GM12892 (cell line): Measurements from ENCODE around the gene HOXB9.

Experiments
- DNase-seq: peaks from one replicate; pipeline ENCODE4 v3.0.0; 2011; ENCODE audit not compliant: insufficient read length
- FAIRE-seq: peaks from 2 replicates; lab custom pipeline; 2011; peaks lifted over from hg19 to GRCh38; lab: Jason Lieb, UNC
- POLR2A ChIP-seq: IDR thresholded peaks from 2 replicates; pipeline ENCODE4 v1.6.1; 2011; ENCODE audit warnings: low read depth, low read length, control low read depth
- POLR2AphosphoS5 ChIP-seq: IDR thresholded peaks from 2 replicates; pipeline ENCODE4 v1.6.1; 2011; ENCODE audit warnings: low read depth, low read length, control low read depth
- TAF1 ChIP-seq: IDR thresholded peaks from 2 replicates; pipeline ENCODE4 v1.6.1; 2011; ENCODE audit warnings: low read depth, mild to moderate bottlenecking, control low read depth, low read length, borderline replicate concordance

Gene HOXB9

DNA sequence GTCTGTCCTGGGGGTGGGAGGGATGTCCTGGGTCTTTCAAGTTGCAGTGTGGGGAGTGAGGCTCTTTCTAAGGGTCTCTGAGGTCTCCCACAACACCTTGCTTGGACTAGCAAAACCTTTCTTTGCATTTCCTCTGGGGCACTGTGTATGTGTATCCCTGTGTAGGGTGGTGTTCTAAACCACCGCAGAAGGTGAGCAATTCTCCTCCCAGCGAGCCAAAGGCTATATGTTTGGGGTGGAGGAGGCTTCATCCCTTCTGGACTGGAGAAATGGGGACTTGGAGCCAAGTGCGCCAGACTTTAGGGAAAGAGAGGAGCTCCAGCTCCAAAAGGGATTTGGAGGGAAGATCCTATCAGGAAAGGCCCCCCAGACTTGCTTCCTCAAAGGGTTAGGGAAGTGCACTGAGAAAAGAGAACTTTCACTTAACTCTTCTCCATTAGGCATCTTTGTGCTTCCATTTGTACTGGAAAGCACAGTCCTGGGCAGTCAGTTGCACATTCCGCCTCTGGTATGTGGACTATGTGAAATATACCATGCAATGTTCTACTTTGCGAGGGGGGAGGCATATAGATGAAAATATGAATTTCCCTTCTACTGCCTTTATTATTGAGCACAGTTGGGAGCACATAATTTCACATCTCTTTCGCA, 18.9 kb upstream of the HOXB9 start:
- FAIRE-seq (no peak), DNase-seq (no peak)
- TF ChIP-seq POLR2AphosphoS5 = no peak
- no peak for TF ChIP-seq TAF1
- no peak for TF ChIP-seq POLR2A

DNA sequence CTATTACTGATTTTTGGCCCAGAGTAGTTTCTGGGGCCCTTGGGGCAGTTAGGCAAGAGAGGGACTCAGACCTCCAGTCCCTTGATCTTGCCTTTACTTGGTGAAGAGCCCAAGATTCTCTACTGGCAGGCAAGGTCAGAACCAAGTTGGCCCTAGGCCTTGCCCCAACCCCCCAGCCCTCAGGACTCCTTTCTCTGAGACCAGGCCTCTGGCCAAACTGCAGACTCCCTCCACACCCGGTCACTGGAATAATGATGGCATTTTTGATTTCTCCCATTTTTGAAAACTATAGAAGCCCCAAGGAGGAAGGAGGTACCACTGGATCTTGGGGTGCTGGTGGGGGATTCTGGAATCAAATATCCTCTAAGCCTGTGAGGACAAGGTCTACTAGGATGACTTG, 18.0 kb upstream of the HOXB9 start:
- no peak for FAIRE-seq
- DNase-seq = no peak
- TF ChIP-seq POLR2A = no peak
- no peak for TF ChIP-seq POLR2AphosphoS5
- TF ChIP-seq TAF1 = no peak

DNA sequence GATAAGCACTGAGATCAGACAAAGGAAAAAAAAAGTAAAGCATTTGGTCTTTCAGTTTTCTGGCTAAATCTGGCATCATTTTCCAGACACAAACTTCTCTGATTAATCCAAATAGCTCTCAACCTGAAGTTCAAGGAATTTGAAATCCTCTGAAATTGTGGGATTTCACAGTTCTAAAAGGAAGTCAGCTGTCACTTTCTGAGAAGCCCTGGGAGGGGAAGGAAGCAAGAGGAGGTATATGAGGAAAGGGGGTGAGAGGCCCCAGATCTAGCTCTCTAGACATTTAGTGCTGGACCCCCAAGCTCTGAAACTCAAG, 17.5 kb upstream of the HOXB9 start:
- no peak for TF ChIP-seq POLR2A
- TF ChIP-seq POLR2AphosphoS5 = no peak
- no peak for TF ChIP-seq TAF1
- no peak for DNase-seq
- no peak for FAIRE-seq

DNA sequence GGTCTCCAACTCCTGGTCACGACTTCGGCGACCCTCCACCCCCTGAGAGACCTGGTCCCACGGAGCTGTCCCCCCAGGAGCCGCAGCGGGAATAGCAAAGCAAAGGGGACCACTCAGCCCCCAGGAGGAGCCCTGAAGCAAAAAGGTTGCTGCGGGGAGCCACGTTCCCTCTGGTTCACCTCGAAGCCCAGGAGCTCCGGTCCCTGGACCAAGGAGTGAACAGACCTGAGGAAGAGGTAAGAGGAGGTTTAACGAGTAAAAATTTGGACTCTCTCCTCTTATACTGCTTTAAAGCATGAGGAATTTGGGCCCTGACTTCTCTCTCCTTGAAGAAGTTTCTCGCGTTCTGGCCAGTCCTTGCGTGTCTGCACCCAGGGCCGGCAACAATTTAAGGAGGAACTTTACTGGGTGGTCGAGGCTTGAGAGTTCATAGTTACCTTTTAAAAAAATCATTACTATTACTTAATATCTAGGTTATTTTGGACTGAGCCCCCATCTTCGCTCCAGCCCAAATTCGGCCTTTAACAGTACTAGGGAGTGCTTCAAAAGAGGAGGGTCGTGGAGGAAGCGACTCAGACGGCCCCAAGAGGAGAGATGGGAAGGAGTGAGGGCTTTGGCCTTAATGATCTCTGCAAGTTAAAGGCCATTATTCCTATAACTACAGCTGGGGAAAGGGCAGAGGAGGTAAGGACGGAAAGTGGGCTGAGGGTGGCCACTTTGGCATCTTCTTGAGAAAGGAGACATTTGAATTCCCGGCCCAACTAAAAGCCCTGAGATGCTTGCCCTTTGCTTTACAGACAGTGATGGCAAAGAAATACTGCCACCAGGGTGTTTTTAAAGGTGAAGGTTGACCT, 16.9 kb upstream of the HOXB9 start:
- FAIRE-seq (no peak), DNase-seq (no peak)
- TF ChIP-seq POLR2A (no peak), TAF1 (no peak), POLR2AphosphoS5 (no peak)

DNA sequence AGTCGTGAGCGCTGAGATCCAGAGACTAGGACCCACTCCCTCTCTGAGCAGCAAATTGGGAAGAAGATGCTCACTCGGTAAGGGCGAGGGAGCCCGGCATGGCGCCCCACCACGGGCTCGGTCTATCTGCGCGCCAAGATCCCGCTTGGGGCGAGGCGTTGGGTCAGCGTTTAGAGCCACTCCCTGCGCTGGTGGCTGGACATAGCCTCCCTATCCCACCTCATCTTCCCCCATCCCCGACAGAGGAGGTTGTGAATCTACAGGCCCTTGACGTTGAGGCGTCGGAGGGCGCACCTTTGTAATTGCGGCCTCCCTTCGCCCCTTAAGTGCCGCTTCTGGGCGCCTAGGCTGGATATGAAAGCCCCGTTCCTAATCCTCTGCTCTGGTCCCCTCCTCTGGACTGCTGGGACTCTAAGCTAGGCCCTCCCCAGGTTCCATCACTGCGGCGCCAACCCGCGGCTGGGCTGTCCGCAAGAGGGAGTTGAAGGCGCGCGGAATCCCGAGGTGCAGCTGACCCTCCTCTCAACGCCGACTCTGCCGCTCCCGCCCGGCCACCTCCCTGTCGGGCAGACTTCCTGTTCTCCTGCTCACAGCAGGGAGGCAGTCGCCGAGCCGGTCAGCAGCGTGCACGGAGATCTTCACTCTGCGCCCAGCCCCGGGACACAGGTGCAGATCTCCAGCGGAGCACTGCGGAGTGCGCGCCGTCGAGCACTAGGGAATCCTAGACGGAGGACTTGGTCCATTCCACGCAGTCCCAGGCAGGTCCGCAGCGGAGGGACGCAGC, 16.1 kb upstream of the HOXB9 start:
- TF ChIP-seq POLR2A = no peak
- TF ChIP-seq TAF1 = no peak
- TF ChIP-seq POLR2AphosphoS5 = no peak
- FAIRE-seq (no peak), DNase-seq (no peak)

DNA sequence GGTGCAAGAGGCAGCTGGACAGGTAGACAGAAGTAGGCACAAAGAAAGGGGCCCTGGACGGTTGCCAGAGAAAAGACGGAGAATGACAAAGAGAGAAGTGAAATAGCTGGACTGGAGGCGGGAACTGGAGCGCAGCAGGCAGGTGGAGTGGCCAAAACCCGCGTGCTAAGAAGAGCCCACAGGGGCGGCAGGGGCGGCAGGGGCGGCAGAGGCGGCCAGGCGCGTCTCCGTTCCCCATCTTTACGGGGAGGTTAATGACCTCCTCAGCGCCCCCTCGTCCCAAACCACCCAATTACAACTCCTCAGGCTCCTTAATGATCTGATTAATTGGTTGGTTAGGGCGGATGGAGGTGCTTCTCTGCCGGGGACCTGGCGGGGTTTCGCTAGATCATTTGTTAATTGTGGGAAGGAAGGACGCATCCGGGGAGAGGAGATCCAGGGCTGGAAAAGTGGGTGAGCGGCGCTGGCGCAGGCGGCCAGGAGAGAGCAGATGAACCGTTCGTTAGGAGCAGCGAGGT, 15.4 kb upstream of the HOXB9 start:
- DNase-seq (no peak), FAIRE-seq (no peak)
- TF ChIP-seq POLR2AphosphoS5 = no peak
- TF ChIP-seq TAF1 = no peak
- TF ChIP-seq POLR2A = no peak

DNA sequence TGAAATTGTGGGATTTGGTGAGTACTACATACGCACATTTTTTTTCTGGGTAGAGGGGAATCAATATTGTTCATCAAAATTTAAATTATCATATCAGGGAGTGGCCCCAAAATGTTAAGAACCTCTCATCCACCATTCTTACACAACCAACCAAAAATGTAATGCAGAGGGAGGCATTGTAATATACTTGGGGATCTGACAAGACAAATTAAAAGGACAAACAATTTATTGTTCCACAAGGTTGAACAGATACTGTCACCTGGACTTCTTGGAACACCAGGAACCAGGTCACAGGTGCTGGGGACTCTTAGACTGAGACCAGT, 14.7 kb upstream of the HOXB9 start:
- DNase-seq (no peak), FAIRE-seq (no peak)
- TF ChIP-seq POLR2A (no peak), TAF1 (no peak), POLR2AphosphoS5 (no peak)

DNA sequence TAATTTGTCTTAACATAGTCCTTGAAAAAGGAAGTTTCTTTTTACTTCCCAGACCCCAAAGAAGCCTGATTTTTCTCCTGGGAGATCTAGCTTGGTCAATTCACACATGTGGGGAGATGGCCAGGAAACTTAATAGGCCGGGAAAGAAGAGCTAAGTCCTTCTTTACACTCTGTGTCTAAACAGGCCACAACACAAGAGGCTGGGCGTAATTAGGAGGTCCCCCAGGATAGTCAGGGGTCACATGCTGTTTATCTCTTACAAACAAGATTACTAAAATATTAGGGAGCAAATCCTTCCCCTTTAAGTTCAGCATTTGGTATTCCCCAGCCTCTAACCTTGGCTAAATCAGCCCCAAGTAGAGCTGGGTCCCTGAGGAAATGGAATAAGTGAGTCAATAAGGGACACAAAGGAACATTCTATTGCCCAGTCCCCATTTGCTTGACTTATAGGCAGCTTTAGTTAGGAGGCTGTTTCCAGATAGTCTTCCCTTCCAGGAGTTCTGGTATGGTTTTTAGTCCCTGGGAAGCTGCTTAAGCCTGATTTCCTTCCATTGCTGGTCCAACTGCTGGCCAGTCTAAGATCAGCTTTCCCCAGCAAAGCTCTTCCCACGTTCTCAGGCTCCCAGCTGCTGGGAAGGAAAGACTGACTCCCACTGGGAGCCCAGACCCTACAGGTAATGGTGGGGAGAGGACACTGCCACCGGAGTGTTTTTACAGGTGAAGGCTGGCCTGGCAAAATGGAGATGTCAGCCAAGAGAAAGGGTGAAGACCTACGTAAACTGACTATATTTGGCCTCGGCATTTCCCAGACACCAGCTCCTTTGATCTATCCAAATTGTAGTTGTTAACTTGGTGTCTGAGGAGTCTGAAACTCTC, 14.1 kb upstream of the HOXB9 start:
- no peak for DNase-seq
- no peak for FAIRE-seq
- TF ChIP-seq POLR2AphosphoS5 (no peak), TAF1 (no peak), POLR2A (no peak)

DNA sequence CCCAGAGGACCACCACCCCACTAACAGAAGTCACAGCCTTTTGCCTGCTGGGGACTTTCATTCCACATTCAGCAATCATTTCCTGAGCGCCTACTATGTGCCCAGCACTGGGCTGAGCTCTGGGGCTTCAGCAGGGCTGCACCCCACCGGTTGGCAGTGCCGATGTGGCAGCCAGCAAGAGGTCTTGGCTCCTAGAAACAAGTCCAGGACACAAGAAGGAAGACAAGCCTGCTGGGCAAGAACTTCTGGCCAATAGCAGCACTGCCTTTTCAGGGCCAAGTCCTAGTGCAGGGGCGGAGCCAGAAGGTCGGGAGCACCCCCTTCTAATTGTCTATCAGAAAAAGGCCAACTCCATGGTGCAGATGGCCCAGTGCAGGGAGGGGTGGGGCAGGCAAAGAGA, 13.0 kb upstream of the HOXB9 start:
- no peak for DNase-seq
- FAIRE-seq = no peak
- TF ChIP-seq POLR2A (no peak), POLR2AphosphoS5 (no peak), TAF1 (no peak)

DNA sequence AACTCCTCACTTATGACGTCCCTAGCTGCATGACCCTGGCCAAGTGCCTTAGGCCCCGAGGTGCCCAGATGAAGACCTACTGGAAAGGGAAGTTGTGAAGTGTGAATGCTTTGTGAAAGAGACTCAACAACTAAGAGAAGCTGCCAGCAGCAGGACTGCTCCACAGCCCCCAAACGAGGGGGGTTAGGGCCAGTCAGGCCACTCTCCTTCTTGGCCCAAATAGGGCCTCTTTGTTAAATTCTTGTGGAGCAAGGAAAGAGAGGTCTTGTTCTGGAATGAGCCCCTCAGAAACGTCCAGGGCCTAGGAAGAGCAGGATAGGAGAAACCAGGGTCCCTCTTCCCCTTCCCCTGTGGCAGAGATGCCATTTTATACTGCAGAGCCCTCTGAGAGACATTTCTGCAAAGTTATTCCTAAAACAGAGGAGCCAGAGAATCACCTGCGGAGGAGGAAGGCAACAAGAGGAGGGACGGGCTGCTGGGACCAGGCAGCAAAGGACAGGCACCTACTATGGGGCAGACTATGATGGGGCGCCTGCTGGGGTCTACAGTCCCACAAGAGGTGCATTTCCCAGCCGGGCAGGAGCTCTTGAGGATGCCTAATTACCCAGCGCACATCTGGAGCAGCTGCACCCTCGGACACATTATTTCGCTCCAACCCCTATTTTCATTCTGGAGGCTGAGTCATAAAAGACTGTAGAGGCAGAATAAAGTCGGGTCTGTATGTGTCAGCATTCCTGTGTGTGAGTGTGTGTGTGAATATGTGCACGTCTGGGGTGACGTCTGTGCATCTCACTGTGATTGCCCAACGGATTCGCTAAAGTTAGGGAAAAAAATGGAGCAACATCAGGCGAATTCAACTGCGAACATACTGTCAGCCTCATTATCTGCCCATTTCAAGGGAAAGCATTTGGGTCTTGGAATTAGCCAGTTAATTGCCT, 11.4 kb upstream of the HOXB9 start:
- no peak for FAIRE-seq
- TF ChIP-seq POLR2A (no peak), TAF1 (no peak), POLR2AphosphoS5 (no peak)

More for the DNA sequence above, 11.4 kb upstream of the HOXB9 start:
- no peak for DNase-seq
